Osteocyte (in vitro differentiated cells): ENCODE data around the gene DLGAP5. TPM values are rescaled to one million over a fixed set of nuclear protein-coding genes. Genes with fewer than 3 reads are reported as not detected.
A peak's percentile ranks its signal among the peaks of the same experiment; 100 is the strongest.

Experiments
- DNase-seq: peaks from one replicate; pipeline ENCODE4 v3.0.0; 2021; ENCODE audit warnings: mixed read lengths; ENCODE audit not compliant: unreplicated experiment; ENCODE audit errors: extremely low spot score
- H3K27ac Mint-ChIP-seq: one replicate; pipeline ENCODE4 v1.8.0; 2021; ENCODE audit warnings: mild to moderate bottlenecking, mixed read lengths; ENCODE audit not compliant: unreplicated experiment
- H3K27me3 Mint-ChIP-seq: one replicate; pipeline ENCODE4 v1.8.0; 2021; ENCODE audit warnings: mixed read lengths; ENCODE audit not compliant: unreplicated experiment
- H3K36me3 Mint-ChIP-seq: one replicate; pipeline ENCODE4 v1.8.0; 2021; ENCODE audit warnings: mixed read lengths; ENCODE audit not compliant: unreplicated experiment
- H3K4me1 Mint-ChIP-seq: one replicate; pipeline ENCODE4 v1.8.0; 2021; ENCODE audit warnings: mixed read lengths; ENCODE audit not compliant: unreplicated experiment
- H3K4me3 Mint-ChIP-seq: one replicate; pipeline ENCODE4 v1.8.0; 2021; ENCODE audit warnings: mild to moderate bottlenecking, moderate library complexity, mixed read lengths; ENCODE audit not compliant: unreplicated experiment
- H3K9me3 Mint-ChIP-seq: one replicate; pipeline ENCODE4 v1.8.0; 2021; ENCODE audit warnings: mixed read lengths; ENCODE audit not compliant: unreplicated experiment
- CTCF ChIP-seq: fragments of 200-600 bp; sonication (generic); IDR thresholded peaks from 2 replicates; pipeline ENCODE4 v1.5.0; 2021; ENCODE audit warnings: antibody characterized with exemption, mild to moderate bottlenecking, moderate library complexity
- total RNA-seq: library from RNA; stranded (reverse); gene quantifications from 2 replicates; pipeline ENCODE4 v1.2.1, GENCODE V29; 2021

Gene DLGAP5
- total RNA-seq, 1 donor from 2014 or later: 11.7 TPM

DNA sequence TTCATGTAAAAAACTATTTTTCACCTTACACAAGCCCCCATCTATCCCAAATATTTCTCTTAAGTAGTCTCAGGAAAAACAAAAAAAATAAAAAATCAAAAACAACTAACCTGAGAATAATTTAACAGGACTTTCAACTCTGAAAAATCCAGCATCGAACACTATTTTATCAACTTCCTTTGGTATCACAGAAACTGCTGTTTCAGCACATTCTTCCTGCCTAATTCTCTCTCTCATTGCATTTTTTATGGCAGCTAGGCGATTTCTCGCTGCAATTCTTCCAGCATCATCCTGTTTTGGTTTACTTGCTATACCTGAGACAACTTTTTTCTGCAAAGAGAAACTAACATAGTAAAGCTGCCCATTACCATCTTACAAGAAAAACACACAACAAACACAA lies 33.0 kb downstream of the DLGAP5 start:
- peaks cover 2% of the 10 kb centered on the region for H3K36me3 Mint-ChIP-seq
- H3K9me3 Mint-ChIP-seq: no peaks in the 10 kb centered on the region
- TF ChIP-seq CTCF: no peak
- H3K27ac Mint-ChIP-seq: no peak overlapping the region
- no peaks in the 10 kb centered on the region for H3K27me3 Mint-ChIP-seq
- DNase-seq: no peak
- no peak overlapping the region for H3K4me3 Mint-ChIP-seq
- peaks cover 7% of the 10 kb centered on the region for H3K4me1 Mint-ChIP-seq

GRCh38 chr14:55157080-55157479 lies 34.3 kb downstream of the DLGAP5 start:
- peak overlapping the region; percentile 17 for H3K27ac Mint-ChIP-seq
- H3K36me3 Mint-ChIP-seq: peaks cover 2% of the 10 kb centered on the region
- no peaks in the 10 kb centered on the region for H3K27me3 Mint-ChIP-seq
- no peaks in the 10 kb centered on the region for H3K9me3 Mint-ChIP-seq
- H3K4me1 Mint-ChIP-seq: peaks cover 8% of the 10 kb centered on the region
- TF ChIP-seq CTCF: no peak
- no peak for DNase-seq
- H3K4me3 Mint-ChIP-seq: no peak overlapping the region

DNA sequence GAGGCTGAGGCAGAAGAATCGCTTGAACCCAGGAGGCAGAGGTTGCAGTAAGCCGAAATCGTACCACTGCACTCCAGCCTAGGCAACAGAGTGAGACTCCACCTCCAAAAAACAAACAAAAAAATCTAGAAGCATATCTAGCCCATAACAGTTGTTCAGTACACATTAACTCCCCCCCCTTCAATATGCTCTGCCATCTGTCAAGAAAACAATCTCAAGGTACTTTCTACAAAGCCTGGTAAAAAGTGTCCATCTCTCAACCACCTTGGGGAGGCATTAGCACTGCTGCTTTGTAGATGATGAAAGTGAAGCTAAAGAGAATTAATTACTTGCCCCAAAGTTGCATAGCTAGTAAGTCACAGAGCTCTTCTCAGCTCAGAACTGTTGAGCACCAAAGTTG lies 37.4 kb downstream of the DLGAP5 start:
- DNase-seq: no peak
- H3K4me3 Mint-ChIP-seq: no peak overlapping the region
- peaks cover 2% of the 10 kb centered on the region for H3K36me3 Mint-ChIP-seq
- H3K9me3 Mint-ChIP-seq: no peaks in the 10 kb centered on the region
- H3K27me3 Mint-ChIP-seq: no peaks in the 10 kb centered on the region
- TF ChIP-seq CTCF: no peak
- no peak overlapping the region for H3K27ac Mint-ChIP-seq
- H3K4me1 Mint-ChIP-seq: peaks cover 18% of the 10 kb centered on the region

DNA sequence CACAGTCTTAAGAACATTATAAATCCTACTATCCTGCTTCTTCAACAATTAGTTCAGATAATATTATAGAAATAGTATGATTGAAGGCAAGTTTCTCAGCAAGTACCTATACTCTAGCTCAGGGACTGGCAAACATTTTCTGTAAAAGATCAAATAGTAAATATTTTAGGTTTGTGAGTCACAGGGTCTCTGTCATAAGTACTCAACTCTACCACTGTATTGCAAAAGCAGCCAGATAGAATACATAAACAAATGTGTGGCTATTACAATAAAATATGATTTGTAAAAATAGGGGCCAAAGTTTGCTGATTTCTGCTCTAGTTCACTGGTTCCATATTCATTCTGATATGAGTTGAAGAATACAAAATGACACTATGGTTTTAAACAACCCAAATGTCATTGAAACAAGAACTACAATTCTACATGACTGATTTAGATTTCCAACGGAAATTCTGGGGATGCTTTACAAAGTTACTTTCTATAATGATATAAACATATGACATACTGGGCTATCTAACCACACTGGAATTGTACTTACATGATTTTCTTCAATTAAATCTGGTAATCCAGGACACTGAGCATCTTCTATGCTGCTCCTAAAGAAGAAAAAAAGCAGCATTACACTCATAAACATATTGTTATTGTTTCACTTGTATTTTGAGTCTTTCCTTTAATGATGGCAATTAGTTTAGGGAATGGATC lies 39.2 kb downstream of the DLGAP5 start:
- Mint-ChIP-seq H3K36me3 (peaks cover 5% of the 10 kb centered on the region), H3K9me3 (no peaks in the 10 kb centered on the region), H3K27me3 (no peaks in the 10 kb centered on the region), H3K27ac (peak overlapping the region; percentile 17), H3K4me3 (no peak overlapping the region), H3K4me1 (peaks cover 15% of the 10 kb centered on the region)
- no peak for DNase-seq
- no peak for TF ChIP-seq CTCF

DNA sequence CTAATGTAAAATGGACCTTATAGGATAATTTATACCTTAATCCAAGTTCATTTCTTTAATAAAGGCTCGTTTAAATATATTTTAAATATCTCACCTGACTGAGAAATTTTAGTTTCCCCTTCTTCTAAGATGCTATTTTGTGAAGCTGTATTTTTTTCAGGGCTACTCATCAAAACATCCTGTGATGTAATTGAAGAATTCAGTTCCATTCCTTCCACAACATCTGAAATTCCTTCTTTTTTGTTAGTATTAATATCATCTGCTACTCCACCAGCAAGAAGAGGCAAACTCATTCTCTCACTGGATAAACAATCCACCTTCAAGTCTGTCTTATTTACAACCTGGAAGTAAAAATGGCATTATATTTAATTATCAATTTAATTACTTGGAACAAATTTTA lies 39.8 kb downstream of the DLGAP5 start:
- Mint-ChIP-seq H3K4me1 (peaks cover 13% of the 10 kb centered on the region), H3K9me3 (no peaks in the 10 kb centered on the region), H3K27ac (peak overlapping the region; percentile 17), H3K27me3 (no peaks in the 10 kb centered on the region), H3K36me3 (peaks cover 7% of the 10 kb centered on the region), H3K4me3 (no peak overlapping the region)
- no peak for DNase-seq
- no peak for TF ChIP-seq CTCF
